Spleen (tissue), 11 donors: ENCODE measurements around the gene IL22RA2. TPM values are rescaled to one million over a fixed set of nuclear protein-coding genes. Genes with fewer than 3 reads are reported as not detected.
"Not testable (repeated sequence)": the region's sequence is repeated elsewhere in the genome, so short reads cannot be mapped to it uniquely, and the experiment has no call there.

Experiments used
- DNase-seq: peaks from one replicate; pipeline ENCODE4 v3.0.0-alpha.2; 2020
- H3K27ac ChIP-seq, 8 donors: fragments of 200-600 bp; sonication (generic) in 7 of 8; 1 replicate in 4 of 8; 2 replicates in 4 of 8; pipeline versions ENCODE4 v1.5.0 to v1.8.0; 2016 to 2021; ENCODE audit warnings: inconsistent platforms in 4 of 8, mild to moderate bottlenecking in 4 of 8, moderate library complexity in 1 of 8
- H3K27me3 ChIP-seq, 7 donors: fragments of 200-600 bp; sonication (generic) in 6 of 7; replicated peaks in 1 of 7; 1 replicate in 4 of 7; 2 replicates in 3 of 7; pipeline versions ENCODE4 v1.5.0 to v1.8.0; 2016 to 2021; ENCODE audit warnings: inconsistent platforms in 3 of 7, mild to moderate bottlenecking in 1 of 7
- H3K36me3 ChIP-seq, 6 donors: fragments of 200-600 bp; sonication (generic) in 5 of 6; 1 replicate in 4 of 6; 2 replicates in 2 of 6; pipeline versions ENCODE4 v1.5.0 to v1.8.0; 2016 to 2021; ENCODE audit warnings: inconsistent platforms in 2 of 6
- H3K4me1 ChIP-seq, 6 donors: fragments of 200-600 bp; sonication (generic) in 5 of 6; 1 replicate in 3 of 6; 2 replicates in 3 of 6; pipeline versions ENCODE4 v1.5.0 to v1.8.0; 2016 to 2021; ENCODE audit warnings: inconsistent platforms in 3 of 6
- H3K4me3 ChIP-seq, 8 donors: fragments of 200-600 bp; sonication (generic) in 7 of 8; 1 replicate in 4 of 8; 2 replicates in 4 of 8; pipeline versions ENCODE4 v1.5.0 to v1.8.0; 2016 to 2021; ENCODE audit warnings: inconsistent platforms in 4 of 8, mild to moderate bottlenecking in 4 of 8, moderate library complexity in 2 of 8
- H3K9me3 ChIP-seq, 8 donors: fragments of 200-600 bp; sonication (generic) in 7 of 8; 1 replicate in 4 of 8; 2 replicates in 4 of 8; pipeline versions ENCODE4 v1.5.0 to v1.8.0; 2016 to 2021; ENCODE audit warnings: inconsistent platforms in 4 of 8
- POLR2A ChIP-seq, 3 donors: fragments of 450-650 bp; IDR thresholded peaks; one replicate each; pipeline ENCODE4 v1.5.1; 2017; ENCODE audit warnings: antibody characterized with exemption in 3 of 3, mild to moderate bottlenecking in 1 of 3
- POLR2AphosphoS5 ChIP-seq, 3 donors: sonication (generic); formaldehyde crosslinking; IDR thresholded peaks; one replicate each; pipeline ENCODE4 v1.5.1; 2017; ENCODE audit warnings: antibody characterized with exemption in 3 of 3
- WGBS, 5 donors: extraction: QIAGEN DNeasy Blood & Tissue Kit in 3 of 5; methylation state at CpG; one replicate each; pipeline versions ENCODE4 v1.1.5 to v1.1.7; 2013 to 2018; 5-methylcytosine and 5-hydroxymethylcytosine counted together
- intact Hi-C: fragments of 100-400 bp; cut with DNase I; formaldehyde crosslinking; loops from one replicate; pipeline ENCODE4 v1.15.0; 2023; ENCODE audit warnings: low total_unique reads
- polyA plus RNA-seq, 3 donors: library from polyadenylated mRNA; stranded (reverse); fragments of 200-250 nt; gene quantifications; one replicate each; pipeline ENCODE4 v1.2.1, GENCODE V29; 2013
- total RNA-seq, 7 donors: library from RNA; depleted of rRNA in 3 of 7; stranded (reverse); fragments of >200 nt in 3 of 7; fragmentation: NEBNext Ultra II Directional in 4 of 7; extraction: Animal tissue kit (Norgen Biotek cat#: 25700) in 4 of 7; gene quantifications; one replicate each; pipeline versions ENCODE4 v1.1.0 to v1.2.1, GENCODE V29; 2016 to 2021
- TF ChIP-seq, protein P1 (sequence below), 11 experiments: fragments of 200-600 bp in 7 of 11; fragments of 450-650 bp in 4 of 11; sonication (generic) in 4 of 11; IDR thresholded peaks in 8 of 11; conservative IDR thresholded peaks in 3 of 11; 1 replicate in 7 of 11; 2 replicates in 4 of 11; pipeline versions ENCODE4 v1.4.0 to v1.8.0; 2016 to 2021; ENCODE audit warnings: antibody characterized with exemption in 11 of 11, inconsistent platforms in 4 of 11, mild to moderate bottlenecking in 1 of 11
- donor health status: healthy with polysubstance abuse.
- donor health status: DM: no; HTN: no; CAD: no; lungs with moderate emphysema.
- donor health status: DM: no; HTN: no; CAD: no.
- donor health status: Bipolar disorder and iron deficiency.
- donor health status: healthy.
- donor health status: DM: no; HTN: no; CAD: no.
- donor health status: DM: yes; HTN: yes; CAD: no.

The IL22RA2 gene
- total and polyA plus RNA-seq, 10 donors: 0.06 to 2.1 (median 0.19) TPM; not detected in 5

DNA sequence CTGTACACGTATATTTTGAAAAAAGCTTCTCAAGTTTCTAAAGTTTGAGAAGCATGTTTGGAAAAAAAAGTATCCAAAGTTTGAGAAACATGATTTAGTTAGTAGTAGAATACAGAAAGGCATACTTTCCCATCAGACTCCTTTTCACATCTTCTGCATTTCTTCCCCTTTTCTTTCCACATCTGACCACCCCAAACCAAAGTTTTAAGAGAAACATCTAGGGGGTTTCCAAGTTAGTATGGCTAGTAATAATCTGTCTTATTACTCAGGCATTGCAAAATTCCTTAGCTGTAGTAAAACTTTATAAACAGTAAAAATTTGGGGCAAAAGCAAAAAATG is 65.7 kb downstream of the IL22RA2 start:
- Histone ChIP-seq H3K27me3 (no peaks in the 10 kb centered on the region), H3K27ac (no peak overlapping the region), H3K4me3 (no peak overlapping the region), H3K36me3 (no peaks in the 10 kb centered on the region), H3K9me3 (peaks cover 0 to 13% (median 3%) of the 10 kb centered on the region in 8 donors), H3K4me1 (peaks cover 0 to 43% (median 15%) of the 10 kb centered on the region in 6 donors)
- intact Hi-C loops: no loop called here
- 61 to 86% (median 82%) methylated on average over 1 of the region's 1 CpG for WGBS, 5 donors
- no peak for DNase-seq
- TF ChIP-seq, protein P1, sequence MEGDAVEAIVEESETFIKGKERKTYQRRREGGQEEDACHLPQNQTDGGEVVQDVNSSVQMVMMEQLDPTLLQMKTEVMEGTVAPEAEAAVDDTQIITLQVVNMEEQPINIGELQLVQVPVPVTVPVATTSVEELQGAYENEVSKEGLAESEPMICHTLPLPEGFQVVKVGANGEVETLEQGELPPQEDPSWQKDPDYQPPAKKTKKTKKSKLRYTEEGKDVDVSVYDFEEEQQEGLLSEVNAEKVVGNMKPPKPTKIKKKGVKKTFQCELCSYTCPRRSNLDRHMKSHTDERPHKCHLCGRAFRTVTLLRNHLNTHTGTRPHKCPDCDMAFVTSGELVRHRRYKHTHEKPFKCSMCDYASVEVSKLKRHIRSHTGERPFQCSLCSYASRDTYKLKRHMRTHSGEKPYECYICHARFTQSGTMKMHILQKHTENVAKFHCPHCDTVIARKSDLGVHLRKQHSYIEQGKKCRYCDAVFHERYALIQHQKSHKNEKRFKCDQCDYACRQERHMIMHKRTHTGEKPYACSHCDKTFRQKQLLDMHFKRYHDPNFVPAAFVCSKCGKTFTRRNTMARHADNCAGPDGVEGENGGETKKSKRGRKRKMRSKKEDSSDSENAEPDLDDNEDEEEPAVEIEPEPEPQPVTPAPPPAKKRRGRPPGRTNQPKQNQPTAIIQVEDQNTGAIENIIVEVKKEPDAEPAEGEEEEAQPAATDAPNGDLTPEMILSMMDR (IDR thresholded peaks at IDR 0.05 in 8 of 11, conservative IDR thresholded peaks at IDR 0.05 in 3 of 11): no peak
- no peak for TF ChIP-seq POLR2AphosphoS5 (IDR thresholded peaks at IDR 0.05)
- no peak for TF ChIP-seq POLR2A (IDR thresholded peaks at IDR 0.05)

DNA sequence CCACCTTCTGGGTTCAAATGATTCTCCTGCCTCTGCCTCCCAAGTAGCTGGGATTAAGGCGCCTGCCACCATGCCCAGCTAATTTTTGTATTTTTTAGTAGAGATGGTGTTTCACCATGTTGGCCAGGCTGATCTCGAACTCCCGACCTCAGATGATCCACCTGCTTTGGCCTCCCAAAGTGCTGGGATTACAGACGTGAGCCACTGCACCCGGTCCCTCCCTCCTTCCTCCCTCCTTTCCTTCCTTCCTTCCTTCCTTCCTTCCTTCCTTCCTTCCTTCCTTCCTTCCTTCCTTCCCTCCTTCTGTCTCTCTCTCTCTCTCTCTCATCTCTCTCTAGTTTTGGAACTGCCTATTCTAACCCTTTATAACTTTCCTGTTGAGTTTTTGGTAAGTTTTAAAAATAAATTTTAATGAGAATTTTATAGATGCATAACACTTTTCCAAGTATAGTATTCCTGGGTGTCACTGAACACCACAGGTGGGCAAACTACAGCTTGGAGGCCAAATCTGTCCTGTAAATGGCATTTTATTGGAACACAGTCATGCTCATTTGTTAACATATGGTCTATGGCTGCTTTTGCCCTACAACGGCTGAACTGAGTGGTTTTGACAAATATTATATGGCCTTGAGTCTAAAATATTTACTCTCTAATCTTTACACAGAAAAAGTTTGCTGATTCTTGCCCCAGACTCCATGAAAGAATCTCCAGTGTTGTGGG is 66.2 kb downstream of the IL22RA2 start:
- intact Hi-C loops, H3K27me3 ChIP-seq, H3K4me3 ChIP-seq, H3K36me3 ChIP-seq, DNase-seq: not testable (repeated sequence)
- 72 to 78% (median 75%) methylated on average over 6 of the region's 6 CpGs for WGBS, 5 donors
- Histone ChIP-seq H3K9me3 (peaks cover 0 to 13% (median 3%) of the 10 kb centered on the region in 8 donors), H3K4me1 (peaks cover 0 to 49% (median 15%) of the 10 kb centered on the region in 6 donors), H3K27ac (peak overlapping the region in 4 of 8 donors; percentile 11 to 78 (median 64))

DNA sequence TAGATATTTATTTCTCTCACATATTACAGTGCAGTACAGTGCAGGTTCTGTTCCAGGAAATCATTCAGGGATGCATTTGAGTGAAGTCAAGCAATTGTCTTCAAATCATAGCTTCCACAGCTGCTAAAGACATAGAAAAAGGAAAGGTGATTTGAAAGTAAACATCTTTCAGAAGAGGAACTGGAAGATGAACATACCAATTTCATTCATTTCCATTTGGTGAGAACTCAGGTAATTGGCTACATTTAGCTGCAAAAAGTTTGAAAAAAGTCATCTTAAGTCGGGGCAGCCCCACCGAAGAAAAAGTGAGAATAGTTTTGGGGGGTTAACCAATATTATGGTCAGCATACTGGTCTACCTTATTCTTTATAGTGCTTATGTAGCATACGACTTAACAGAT is 67.3 kb downstream of the IL22RA2 start:
- intact Hi-C loops: no loop called here
- H3K27ac ChIP-seq: peak overlapping the region in 5 of 8 donors; percentile 38 to 78 (median 73)
- peaks cover 0 to 13% (median 3%) of the 10 kb centered on the region in 8 donors for H3K9me3 ChIP-seq
- no peak for DNase-seq
- H3K27me3 ChIP-seq: no peaks in the 10 kb centered on the region
- 63 to 81% (median 70%) methylated on average over 3 of the region's 3 CpGs for WGBS, 5 donors
- peaks cover 0 to 57% (median 15%) of the 10 kb centered on the region in 6 donors for H3K4me1 ChIP-seq
- H3K4me3 ChIP-seq: no peak overlapping the region
- no peak for TF ChIP-seq POLR2AphosphoS5 (IDR thresholded peaks at IDR 0.05)
- H3K36me3 ChIP-seq: no peaks in the 10 kb centered on the region

DNA sequence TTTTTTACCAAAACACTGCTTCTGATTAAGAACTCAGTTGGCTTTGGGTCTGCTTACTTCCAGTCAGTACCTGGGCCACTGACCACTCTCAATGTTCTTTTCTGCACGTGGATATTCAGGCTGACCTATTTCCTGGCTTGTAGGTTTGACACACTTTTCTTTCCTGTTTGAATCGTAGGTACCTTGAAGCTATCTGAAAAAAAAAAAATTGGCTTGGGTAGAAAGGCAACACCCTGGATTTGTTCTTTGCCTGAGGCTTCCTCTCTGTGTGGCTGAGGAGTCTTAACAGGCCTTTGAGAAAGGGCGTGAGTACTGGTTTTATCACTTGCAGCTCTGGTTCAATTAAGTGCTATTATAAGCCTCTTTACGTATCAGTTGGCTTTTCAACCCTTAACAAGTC is 68.1 kb downstream of the IL22RA2 start:
- DNase-seq: no peak
- Histone ChIP-seq H3K4me3 (no peak overlapping the region), H3K9me3 (peaks cover 0 to 13% (median 3%) of the 10 kb centered on the region in 8 donors), H3K27ac (peak overlapping the region in 6 of 8 donors; percentile 4 to 78 (median 64)), H3K27me3 (no peaks in the 10 kb centered on the region), H3K4me1 (peaks cover 0 to 63% (median 15%) of the 10 kb centered on the region in 6 donors), H3K36me3 (no peaks in the 10 kb centered on the region)
- 54 to 70% (median 60%) methylated on average over 4 of the region's 4 CpGs for WGBS, 5 donors
- TF ChIP-seq, protein P1 (IDR thresholded peaks at IDR 0.05 in 8 of 11, conservative IDR thresholded peaks at IDR 0.05 in 3 of 11): no peak
- TF ChIP-seq POLR2AphosphoS5 (IDR thresholded peaks at IDR 0.05) (no peak), POLR2A (IDR thresholded peaks at IDR 0.05) (no peak)
- intact Hi-C loops: no loop called here

DNA sequence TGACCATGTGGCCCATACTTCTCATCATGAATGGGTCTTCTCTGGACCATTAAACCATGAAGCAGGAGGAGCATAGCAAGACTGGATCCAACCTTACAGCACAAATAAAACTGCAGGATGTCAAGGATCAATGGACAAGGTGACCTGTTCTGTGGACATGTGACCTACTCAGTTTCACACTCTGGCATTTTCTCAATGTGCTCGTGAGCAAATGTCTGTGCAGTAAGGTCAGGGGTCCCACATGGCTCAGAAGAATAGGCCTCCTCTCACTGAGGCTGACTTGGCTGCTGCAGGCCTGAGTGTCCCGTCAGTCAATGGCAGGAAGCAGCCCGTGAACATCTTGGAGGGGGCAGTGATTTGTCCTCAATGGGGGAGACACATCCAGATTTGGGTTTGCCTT is 68.5 kb downstream of the IL22RA2 start:
- no peak for DNase-seq
- Histone ChIP-seq H3K9me3 (peaks cover 0 to 13% (median 3%) of the 10 kb centered on the region in 8 donors), H3K27ac (peak overlapping the region in 6 of 8 donors; percentile 7 to 78 (median 64)), H3K4me3 (no peak overlapping the region), H3K4me1 (peaks cover 0 to 67% (median 16%) of the 10 kb centered on the region in 6 donors), H3K27me3 (no peaks in the 10 kb centered on the region), H3K36me3 (no peaks in the 10 kb centered on the region)
- WGBS, 5 donors: 76 to 94% (median 81%) methylated on average over 3 of the region's 3 CpGs
- TF ChIP-seq POLR2A (IDR thresholded peaks at IDR 0.05) (no peak), POLR2AphosphoS5 (IDR thresholded peaks at IDR 0.05) (no peak)
- TF ChIP-seq, protein P1 (IDR thresholded peaks at IDR 0.05 in 8 of 11, conservative IDR thresholded peaks at IDR 0.05 in 3 of 11): no peak
- intact Hi-C loops: no loop called here
